ENCODE measurements around the gene C1orf105. TPM values are rescaled to one million over a fixed set of nuclear protein-coding genes. Genes with fewer than 3 reads are reported as not detected.

The C1orf105 gene
- total RNA-seq, 4 donors from 2014 or later: not detected

GRCh38 chr1:172447641-172448040 lies 27.2 kb downstream of the C1orf105 start:
- Histone ChIP-seq H3K4me3 (no peak overlapping the region), H3K36me3 (no peaks in the 10 kb centered on the region), H3K4me1 (peaks cover 6 to 29% (median 10%) of the 10 kb centered on the region in 4 donors), H3K9me3 (no peaks in the 10 kb centered on the region), H3K27me3 (no peaks in the 10 kb centered on the region), H3K27ac (no peak overlapping the region)
- DNase-seq: no peak
- in situ Hi-C loops (cut with MboI; ENCODE audit: low pct_ligation_motif_present in 1 of 4, low pct_unique_long_range_greater_than_20kb in 1 of 4, low sequenced_read_pairs in 3 of 4) (loop anchor here in 1 of 4 donors (25.0 kb wide), 2 partner anchors 435 to 660 kb away; partner anchors contain the start of gene METTL13), intact Hi-C loops (cut with DNase I; ENCODE audit: low total_unique reads) (no loop called here)
- 85% methylated on average over 2 of the region's 2 CpGs; no CpG with 5 or more reads in 1 of the 2 donors for WGBS, 2 donors (ENCODE audit: low coverage in 1 of 2)
- TF ChIP-seq POLR2AphosphoS5 (IDR thresholded peaks at IDR 0.05) (no peak), CTCF (IDR thresholded peaks at IDR 0.05) (no peak), POLR2A (IDR thresholded peaks at IDR 0.05) (no peak), EP300 (IDR thresholded peaks at IDR 0.05; ENCODE audit: low read depth) (no peak)

GRCh38 chr1:172448995-172449584 lies 28.6 kb downstream of the C1orf105 start:
- no peak for DNase-seq
- 73% methylated on average over 6 of the region's 6 CpGs; no CpG with 5 or more reads in 1 of the 2 donors for WGBS, 2 donors (ENCODE audit: low coverage in 1 of 2)
- intact Hi-C loops (cut with DNase I; ENCODE audit: low total_unique reads) (no loop called here), in situ Hi-C loops (cut with MboI; ENCODE audit: low pct_ligation_motif_present in 1 of 4, low pct_unique_long_range_greater_than_20kb in 1 of 4, low sequenced_read_pairs in 3 of 4) (loop anchor here in 1 of 4 donors (25.0 kb wide), 2 partner anchors 437 to 662 kb away; partner anchors contain the start of gene METTL13)
- Histone ChIP-seq H3K9me3 (no peaks in the 10 kb centered on the region), H3K27me3 (no peaks in the 10 kb centered on the region), H3K4me1 (peaks cover 0 to 27% (median 6%) of the 10 kb centered on the region in 4 donors), H3K27ac (no peak overlapping the region), H3K36me3 (no peaks in the 10 kb centered on the region), H3K4me3 (no peak overlapping the region)
- TF ChIP-seq EP300 (IDR thresholded peaks at IDR 0.05; ENCODE audit: low read depth) (no peak), CTCF (IDR thresholded peaks at IDR 0.05) (no peak), POLR2AphosphoS5 (IDR thresholded peaks at IDR 0.05) (no peak), POLR2A (IDR thresholded peaks at IDR 0.05) (no peak)

- Histone ChIP-seq H3K4me1 (peaks cover 0 to 23% (median 6%) of the 10 kb centered on the region in 4 donors), H3K27me3 (no peaks in the 10 kb centered on the region), H3K9me3 (no peaks in the 10 kb centered on the region), H3K27ac (peak overlapping the region in 3 of 4 donors; percentile 10 to 41 (median 38)), H3K4me3 (peak overlapping the region in 2 of 4 donors; percentile 12 to 24), H3K36me3 (no peaks in the 10 kb centered on the region)
- WGBS, 2 donors (ENCODE audit: low coverage in 1 of 2): 43 to 62% methylated on average over 3 to 18 of the region's 18 CpGs
- TF ChIP-seq CTCF (IDR thresholded peaks at IDR 0.05) (peak; percentile 85 to 93 (median 91)), POLR2AphosphoS5 (IDR thresholded peaks at IDR 0.05) (no peak), EP300 (IDR thresholded peaks at IDR 0.05; ENCODE audit: low read depth) (no peak)
- in situ Hi-C loops (cut with MboI; ENCODE audit: low pct_ligation_motif_present in 1 of 4, low pct_unique_long_range_greater_than_20kb in 1 of 4, low sequenced_read_pairs in 3 of 4): loop anchor here (25.0 kb wide), 3 partner anchors 262 to 663 kb away; partner anchors contain the start of gene METTL13 (in 1 of the 4)
- DNase-seq: peak; percentile 58
- intact Hi-C loops (cut with DNase I; ENCODE audit: low total_unique reads): no loop called here
Observed at GRCh38 chr1:172449585-172450523, 29.4 kb downstream of the C1orf105 start.

GRCh38 chr1:172450524-172450885 lies 30.0 kb downstream of the C1orf105 start:
- no peaks in the 10 kb centered on the region for H3K27me3 ChIP-seq
- H3K4me3 ChIP-seq: peak overlapping the region in 2 of 4 donors; percentile 12 to 24
- 45% methylated on average over 7 of the region's 7 CpGs; no CpG with 5 or more reads in 1 of the 2 donors for WGBS, 2 donors (ENCODE audit: low coverage in 1 of 2)
- DNase-seq: peak; percentile 20
- peaks cover 0 to 23% (median 6%) of the 10 kb centered on the region in 4 donors for H3K4me1 ChIP-seq
- TF ChIP-seq POLR2AphosphoS5 (IDR thresholded peaks at IDR 0.05) (no peak), EP300 (IDR thresholded peaks at IDR 0.05; ENCODE audit: low read depth) (no peak), CTCF (IDR thresholded peaks at IDR 0.05) (no peak), POLR2A (IDR thresholded peaks at IDR 0.05) (no peak)
- H3K27ac ChIP-seq: peak overlapping the region in 3 of 4 donors; percentile 10 to 41 (median 38)
- H3K36me3 ChIP-seq: no peaks in the 10 kb centered on the region
- in situ Hi-C loops (cut with MboI; ENCODE audit: low pct_ligation_motif_present in 1 of 4, low pct_unique_long_range_greater_than_20kb in 1 of 4, low sequenced_read_pairs in 3 of 4): loop anchor here (25.0 kb wide), 1 partner anchor 262 kb away; no protein-coding TSS in a partner anchor
- no peaks in the 10 kb centered on the region for H3K9me3 ChIP-seq
- intact Hi-C loops (cut with DNase I; ENCODE audit: low total_unique reads): no loop called here

Data from transverse colon (tissue), 4 donors.